Fibroblast of mammary gland (primary cell): ENCODE results near the gene DTNA.
"Not testable (repeated sequence)": the region's sequence is repeated elsewhere in the genome, so short reads cannot be mapped to it uniquely, and the experiment has no call there.

Experiments
- DNase-seq: peaks from one replicate; pipeline ENCODE4 v3.0.0-alpha.2; 2010; ENCODE audit warnings: low read depth
- H3K4me3 ChIP-seq: 2 replicates; pipeline ENCODE4 v1.5.1; 2011; ENCODE audit warnings: low read depth, mild to moderate bottlenecking, low read length, moderate library complexity; ENCODE audit not compliant: control insufficient read depth
- TF ChIP-seq, protein P1 (sequence below): conservative IDR thresholded peaks from 2 replicates; pipeline ENCODE4 v1.5.1; 2011; ENCODE audit warnings: low read depth, low read length, inconsistent platforms; ENCODE audit not compliant: control insufficient read depth, insufficient read depth

The DTNA gene

GRCh38 chr18:34734056-34734455, 24.0 kb downstream of the DTNA start:
- TF ChIP-seq, protein P1, sequence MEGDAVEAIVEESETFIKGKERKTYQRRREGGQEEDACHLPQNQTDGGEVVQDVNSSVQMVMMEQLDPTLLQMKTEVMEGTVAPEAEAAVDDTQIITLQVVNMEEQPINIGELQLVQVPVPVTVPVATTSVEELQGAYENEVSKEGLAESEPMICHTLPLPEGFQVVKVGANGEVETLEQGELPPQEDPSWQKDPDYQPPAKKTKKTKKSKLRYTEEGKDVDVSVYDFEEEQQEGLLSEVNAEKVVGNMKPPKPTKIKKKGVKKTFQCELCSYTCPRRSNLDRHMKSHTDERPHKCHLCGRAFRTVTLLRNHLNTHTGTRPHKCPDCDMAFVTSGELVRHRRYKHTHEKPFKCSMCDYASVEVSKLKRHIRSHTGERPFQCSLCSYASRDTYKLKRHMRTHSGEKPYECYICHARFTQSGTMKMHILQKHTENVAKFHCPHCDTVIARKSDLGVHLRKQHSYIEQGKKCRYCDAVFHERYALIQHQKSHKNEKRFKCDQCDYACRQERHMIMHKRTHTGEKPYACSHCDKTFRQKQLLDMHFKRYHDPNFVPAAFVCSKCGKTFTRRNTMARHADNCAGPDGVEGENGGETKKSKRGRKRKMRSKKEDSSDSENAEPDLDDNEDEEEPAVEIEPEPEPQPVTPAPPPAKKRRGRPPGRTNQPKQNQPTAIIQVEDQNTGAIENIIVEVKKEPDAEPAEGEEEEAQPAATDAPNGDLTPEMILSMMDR = no peak
- no peak for DNase-seq
- no peak overlapping the region for H3K4me3 ChIP-seq

- DNase-seq, H3K4me3 ChIP-seq: not testable (repeated sequence)
These were observed 24.4 kb downstream of the DTNA start for GRCh38 chr18:34734526-34734925.

- no peak for DNase-seq
- H3K4me3 ChIP-seq = no peak overlapping the region
- TF ChIP-seq, protein P1 = no peak
These were observed 28.2 kb downstream of the DTNA start for GRCh38 chr18:34738175-34738894.

GRCh38 chr18:34740101-34740500, 30.0 kb downstream of the DTNA start:
- no peak for DNase-seq
- H3K4me3 ChIP-seq = no peak overlapping the region
- TF ChIP-seq, protein P1 = no peak

- no peak overlapping the region for H3K4me3 ChIP-seq
- TF ChIP-seq, protein P1 = no peak
- no peak for DNase-seq
These were observed 30.6 kb downstream of the DTNA start for GRCh38 chr18:34740724-34741123.

GRCh38 chr18:34741401-34741800, 31.3 kb downstream of the DTNA start:
- no peak for DNase-seq
- no peak overlapping the region for H3K4me3 ChIP-seq
- TF ChIP-seq, protein P1 = no peak

DNA sequence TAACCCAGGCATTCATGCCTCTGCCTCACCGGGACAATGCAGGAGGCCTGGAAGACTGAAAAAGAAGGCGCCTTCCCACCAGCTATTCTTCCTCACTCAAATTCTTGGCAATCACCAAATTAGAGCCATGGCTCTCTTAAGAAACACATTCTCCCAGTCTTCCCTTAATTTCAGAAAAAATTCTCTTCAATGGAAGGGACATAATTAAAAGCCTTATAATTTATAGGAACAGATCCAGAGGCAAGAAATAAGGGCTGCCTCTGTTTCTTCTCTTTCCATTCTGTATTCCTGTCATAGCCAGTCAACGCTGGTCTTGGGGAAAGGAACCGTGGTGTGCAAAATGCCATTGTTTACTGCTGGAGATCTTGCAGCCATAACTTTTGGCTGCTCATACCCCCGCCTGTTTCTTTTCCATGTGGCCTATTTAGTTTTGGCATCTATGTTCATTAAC, 32.8 kb downstream of the DTNA start:
- TF ChIP-seq, protein P1 = no peak
- DNase-seq = no peak
- H3K4me3 ChIP-seq = no peak overlapping the region
